Measurements from ENCODE around the gene SCN8A. TPM values are rescaled to one million over a fixed set of nuclear protein-coding genes. Genes with fewer than 3 reads are reported as not detected.

Gene SCN8A
- total and polyA plus RNA-seq, 2 experiments from 2014 or later = 4.6 to 23.9 TPM

DNA sequence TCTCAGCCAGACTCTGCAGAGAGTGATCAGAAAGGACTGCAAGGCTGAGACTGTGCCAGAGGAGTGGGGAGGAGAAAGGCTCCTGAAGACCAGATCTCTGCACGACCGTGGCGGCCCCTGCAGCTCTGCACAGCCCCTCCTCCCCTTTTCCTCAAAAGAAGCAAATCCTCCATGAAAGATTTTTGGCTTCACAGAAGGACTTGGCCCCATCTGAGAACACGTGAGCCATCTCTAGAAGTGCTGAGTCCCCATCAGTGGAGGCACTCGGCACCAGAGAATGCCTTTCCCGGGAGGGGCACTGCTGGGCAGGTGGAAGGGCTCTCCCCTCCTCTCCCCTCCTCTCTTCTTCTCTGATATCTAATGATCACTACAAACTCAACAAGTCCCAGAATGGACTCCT, 250.7 kb downstream of the SCN8A start (continued):
- TF ChIP-seq, protein P1, sequence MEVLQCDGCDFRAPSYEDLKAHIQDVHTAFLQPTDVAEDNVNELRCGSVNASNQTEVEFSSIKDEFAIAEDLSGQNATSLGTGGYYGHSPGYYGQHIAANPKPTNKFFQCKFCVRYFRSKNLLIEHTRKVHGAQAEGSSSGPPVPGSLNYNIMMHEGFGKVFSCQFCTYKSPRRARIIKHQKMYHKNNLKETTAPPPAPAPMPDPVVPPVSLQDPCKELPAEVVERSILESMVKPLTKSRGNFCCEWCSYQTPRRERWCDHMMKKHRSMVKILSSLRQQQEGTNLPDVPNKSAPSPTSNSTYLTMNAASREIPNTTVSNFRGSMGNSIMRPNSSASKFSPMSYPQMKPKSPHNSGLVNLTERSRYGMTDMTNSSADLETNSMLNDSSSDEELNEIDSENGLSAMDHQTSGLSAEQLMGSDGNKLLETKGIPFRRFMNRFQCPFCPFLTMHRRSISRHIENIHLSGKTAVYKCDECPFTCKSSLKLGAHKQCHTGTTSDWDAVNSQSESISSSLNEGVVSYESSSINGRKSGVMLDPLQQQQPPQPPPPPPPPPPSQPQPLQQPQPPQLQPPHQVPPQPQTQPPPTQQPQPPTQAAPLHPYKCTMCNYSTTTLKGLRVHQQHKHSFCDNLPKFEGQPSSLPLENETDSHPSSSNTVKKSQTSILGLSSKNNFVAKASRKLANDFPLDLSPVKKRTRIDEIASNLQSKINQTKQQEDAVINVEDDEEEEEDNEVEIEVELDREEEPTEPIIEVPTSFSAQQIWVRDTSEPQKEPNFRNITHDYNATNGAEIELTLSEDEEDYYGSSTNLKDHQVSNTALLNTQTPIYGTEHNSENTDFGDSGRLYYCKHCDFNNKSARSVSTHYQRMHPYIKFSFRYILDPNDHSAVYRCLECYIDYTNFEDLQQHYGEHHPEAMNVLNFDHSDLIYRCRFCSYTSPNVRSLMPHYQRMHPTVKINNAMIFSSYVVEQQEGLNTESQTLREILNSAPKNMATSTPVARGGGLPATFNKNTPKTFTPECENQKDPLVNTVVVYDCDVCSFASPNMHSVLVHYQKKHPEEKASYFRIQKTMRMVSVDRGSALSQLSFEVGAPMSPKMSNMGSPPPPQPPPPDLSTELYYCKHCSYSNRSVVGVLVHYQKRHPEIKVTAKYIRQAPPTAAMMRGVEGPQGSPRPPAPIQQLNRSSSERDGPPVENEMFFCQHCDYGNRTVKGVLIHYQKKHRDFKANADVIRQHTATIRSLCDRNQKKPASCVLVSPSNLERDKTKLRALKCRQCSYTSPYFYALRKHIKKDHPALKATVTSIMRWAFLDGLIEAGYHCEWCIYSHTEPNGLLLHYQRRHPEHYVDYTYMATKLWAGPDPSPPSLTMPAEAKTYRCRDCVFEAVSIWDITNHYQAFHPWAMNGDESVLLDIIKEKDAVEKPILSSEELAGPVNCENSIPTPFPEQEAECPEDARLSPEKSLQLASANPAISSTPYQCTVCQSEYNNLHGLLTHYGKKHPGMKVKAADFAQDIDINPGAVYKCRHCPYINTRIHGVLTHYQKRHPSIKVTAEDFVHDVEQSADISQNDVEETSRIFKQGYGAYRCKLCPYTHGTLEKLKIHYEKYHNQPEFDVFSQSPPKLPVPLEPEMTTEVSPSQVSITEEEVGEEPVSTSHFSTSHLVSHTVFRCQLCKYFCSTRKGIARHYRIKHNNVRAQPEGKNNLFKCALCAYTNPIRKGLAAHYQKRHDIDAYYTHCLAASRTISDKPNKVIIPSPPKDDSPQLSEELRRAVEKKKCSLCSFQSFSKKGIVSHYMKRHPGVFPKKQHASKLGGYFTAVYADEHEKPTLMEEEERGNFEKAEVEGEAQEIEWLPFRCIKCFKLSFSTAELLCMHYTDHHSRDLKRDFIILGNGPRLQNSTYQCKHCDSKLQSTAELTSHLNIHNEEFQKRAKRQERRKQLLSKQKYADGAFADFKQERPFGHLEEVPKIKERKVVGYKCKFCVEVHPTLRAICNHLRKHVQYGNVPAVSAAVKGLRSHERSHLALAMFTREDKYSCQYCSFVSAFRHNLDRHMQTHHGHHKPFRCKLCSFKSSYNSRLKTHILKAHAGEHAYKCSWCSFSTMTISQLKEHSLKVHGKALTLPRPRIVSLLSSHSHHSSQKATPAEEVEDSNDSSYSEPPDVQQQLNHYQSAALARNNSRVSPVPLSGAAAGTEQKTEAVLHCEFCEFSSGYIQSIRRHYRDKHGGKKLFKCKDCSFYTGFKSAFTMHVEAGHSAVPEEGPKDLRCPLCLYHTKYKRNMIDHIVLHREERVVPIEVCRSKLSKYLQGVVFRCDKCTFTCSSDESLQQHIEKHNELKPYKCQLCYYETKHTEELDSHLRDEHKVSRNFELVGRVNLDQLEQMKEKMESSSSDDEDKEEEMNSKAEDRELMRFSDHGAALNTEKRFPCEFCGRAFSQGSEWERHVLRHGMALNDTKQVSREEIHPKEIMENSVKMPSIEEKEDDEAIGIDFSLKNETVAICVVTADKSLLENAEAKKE (CRISPR knock-in tag; IDR thresholded peaks at IDR 0.05) = no peak

GRCh38 chr12:51844854-51845253, 253.8 kb downstream of the SCN8A start:
- no peak for TF ChIP-seq EZH2 (IDR thresholded peaks at IDR 0.05; ENCODE audit: low read depth, unreplicated experiment)
- TF ChIP-seq EZH2phosphoT487 (IDR thresholded peaks at IDR 0.05; ENCODE audit: unreplicated experiment) = no peak
- TF ChIP-seq POLR2AphosphoS5 (IDR thresholded peaks at IDR 0.05; ENCODE audit: low read depth) = no peak
- TF ChIP-seq, protein P1 (CRISPR knock-in tag; IDR thresholded peaks at IDR 0.05) = no peak
- TF ChIP-seq STAT1 (IDR thresholded peaks at IDR 0.05; ENCODE audit: unreplicated experiment) = no peak
- TF ChIP-seq NANOG (IDR thresholded peaks at IDR 0.05; ENCODE audit: borderline replicate concordance) = no peak
- no peak for TF ChIP-seq JUNB (IDR thresholded peaks at IDR 0.05; ENCODE audit: unreplicated experiment)
- TF ChIP-seq CREB1 (CRISPR knock-in tag; IDR thresholded peaks at IDR 0.05; ENCODE audit: low read depth) = no peak
- TF ChIP-seq ZNF331 (CRISPR knock-in tag; IDR thresholded peaks at IDR 0.05; ENCODE audit: low read depth) = no peak
- H3K27me3 Mint-ChIP-seq (ENCODE audit: insufficient read depth, low read depth, poor library complexity) = peaks cover 28% of the 10 kb centered on the region
- H3K9me2 ChIP-seq (ENCODE audit: insufficient read depth) = no peaks in the 10 kb centered on the region
- no peak overlapping the region for H3K4me3 ChIP-seq
- H3K4me1 ChIP-seq (ENCODE audit: insufficient read depth) = peaks cover 31% of the 10 kb centered on the region
- no peak for DNase-seq (ENCODE audit: low spot score)
- no peak overlapping the region for H3K27ac Mint-ChIP-seq
- peaks cover 12% of the 10 kb centered on the region; the same call in 1 of the 2 replicates for H3F3A ChIP-seq (replicated peaks; ENCODE audit: low read depth)
- ATAC-seq = no peak
- H3K79me2 ChIP-seq (replicated peaks; ENCODE audit: insufficient read depth) = no peaks in the 10 kb centered on the region
- peaks cover 4% of the 10 kb centered on the region; the same call in 1 of the 2 replicates for H4K20me1 ChIP-seq (replicated peaks; ENCODE audit: insufficient read depth)
- no peak overlapping the region for H3K27ac ChIP-seq (ENCODE audit: low read depth)
- H2AFZ ChIP-seq = no peak overlapping the region
- no peaks in the 10 kb centered on the region; the same call in 2 of the 3 replicates for H3K36me3 Mint-ChIP-seq (ENCODE audit: low read depth)
- H3K36me3 ChIP-seq (ENCODE audit: insufficient read depth) = no peaks in the 10 kb centered on the region
- no peak overlapping the region for H3K4me3 Mint-ChIP-seq
- H3K9me3 Mint-ChIP-seq = no peaks in the 10 kb centered on the region; the same call in 1 of the 3 replicates
- no peak overlapping the region; the same call in 1 of the 2 replicates for H3K4me2 ChIP-seq
- peaks cover 37% of the 10 kb centered on the region for H3K4me1 Mint-ChIP-seq
- peaks cover 30% of the 10 kb centered on the region for H3K27me3 ChIP-seq (ENCODE audit: insufficient read depth)

Measured in GM23338 (cell line).